Panc1 (cell line): ENCODE measurements around the gene THPO.

ENCODE experiments used
- CTCF ChIP-seq: fragments of 450-650 bp; IDR thresholded peaks from 2 replicates; pipeline ENCODE4 v1.5.1; 2017; ENCODE audit warnings: mild to moderate bottlenecking
- POLR2AphosphoS5 ChIP-seq: IDR thresholded peaks from 2 replicates; pipeline ENCODE4 v1.6.1; 2012; ENCODE audit warnings: mild to moderate bottlenecking, low read depth, low read length, moderate library complexity
- REST ChIP-seq, 2 experiments: IDR thresholded peaks; 2 replicates each; pipeline ENCODE4 v1.6.1; 2011 to 2012; ENCODE audit warnings: low read depth in 2 of 2, control low read depth in 1 of 2, low read length in 1 of 2, mild to moderate bottlenecking in 1 of 2, moderate library complexity in 1 of 2; ENCODE audit not compliant: insufficient read depth in 1 of 2
- SIN3A ChIP-seq: IDR thresholded peaks from 2 replicates; pipeline ENCODE4 v1.6.1; 2012; ENCODE audit warnings: low read depth, mild to moderate bottlenecking, low read length, moderate library complexity, borderline replicate concordance; ENCODE audit not compliant: insufficient read depth
- TCF7L2 ChIP-seq: IDR thresholded peaks from 2 replicates; pipeline ENCODE4 v1.6.1; 2011; ENCODE audit warnings: mild to moderate bottlenecking, low read depth, low read length, inconsistent platforms

- TF ChIP-seq CTCF (no peak), POLR2AphosphoS5 (no peak), SIN3A (no peak), REST (IDR thresholded peaks at IDR 0.05; ENCODE audit: insufficient read depth in 1 of 2, low read depth in 2 of 2, low read length in 1 of 2) (no peak), TCF7L2 (no peak)
These were observed 27.3 kb upstream of the THPO start for GRCh38 chr3:184405075-184406030.
